GM12891 (cell line): ENCODE results near the gene NOSIP.

Experiments
- POLR2A ChIP-seq: IDR thresholded peaks from 2 replicates; pipeline ENCODE4 v1.6.1; 2011; ENCODE audit warnings: low read depth, low read length, control low read depth
- SPI1 ChIP-seq: IDR thresholded peaks from 2 replicates; pipeline ENCODE4 v1.6.1; 2011; ENCODE audit warnings: low read depth, low read length, control low read depth

DNA sequence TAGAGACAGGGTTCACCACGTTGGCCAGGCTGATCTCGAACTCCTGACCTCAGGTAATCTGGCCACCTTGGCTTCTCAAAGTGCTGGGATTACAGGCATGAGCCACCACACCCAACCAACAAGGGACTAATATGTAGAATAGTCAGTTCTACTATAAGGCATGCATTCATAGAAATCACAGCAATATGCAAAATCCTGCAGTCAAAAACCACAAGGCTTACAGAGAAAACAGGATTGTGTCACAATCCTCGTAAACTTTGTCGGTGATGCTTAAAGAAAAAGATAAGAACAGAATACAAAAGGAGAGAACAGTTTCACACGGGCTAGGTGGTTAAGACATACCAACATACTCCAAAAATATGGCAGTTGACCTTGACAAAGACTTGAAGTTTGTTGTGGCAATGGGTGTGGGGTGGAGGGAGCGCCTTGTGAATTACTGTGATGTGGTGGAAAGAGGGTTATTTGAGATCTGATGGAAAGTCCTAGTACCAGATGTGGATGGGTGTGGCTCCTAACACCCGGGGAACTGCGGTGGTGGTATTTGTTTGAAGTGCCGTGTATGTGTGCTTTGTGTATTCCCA lies 12.4 kb downstream of the NOSIP start:
- TF ChIP-seq POLR2A (no peak), SPI1 (no peak)
